Measurements from ENCODE around the gene SIGLEC11.
"Not testable (repeated sequence)": the region's sequence is repeated elsewhere in the genome, so short reads cannot be mapped to it uniquely, and the experiment has no call there.

Gene SIGLEC11, protein sequence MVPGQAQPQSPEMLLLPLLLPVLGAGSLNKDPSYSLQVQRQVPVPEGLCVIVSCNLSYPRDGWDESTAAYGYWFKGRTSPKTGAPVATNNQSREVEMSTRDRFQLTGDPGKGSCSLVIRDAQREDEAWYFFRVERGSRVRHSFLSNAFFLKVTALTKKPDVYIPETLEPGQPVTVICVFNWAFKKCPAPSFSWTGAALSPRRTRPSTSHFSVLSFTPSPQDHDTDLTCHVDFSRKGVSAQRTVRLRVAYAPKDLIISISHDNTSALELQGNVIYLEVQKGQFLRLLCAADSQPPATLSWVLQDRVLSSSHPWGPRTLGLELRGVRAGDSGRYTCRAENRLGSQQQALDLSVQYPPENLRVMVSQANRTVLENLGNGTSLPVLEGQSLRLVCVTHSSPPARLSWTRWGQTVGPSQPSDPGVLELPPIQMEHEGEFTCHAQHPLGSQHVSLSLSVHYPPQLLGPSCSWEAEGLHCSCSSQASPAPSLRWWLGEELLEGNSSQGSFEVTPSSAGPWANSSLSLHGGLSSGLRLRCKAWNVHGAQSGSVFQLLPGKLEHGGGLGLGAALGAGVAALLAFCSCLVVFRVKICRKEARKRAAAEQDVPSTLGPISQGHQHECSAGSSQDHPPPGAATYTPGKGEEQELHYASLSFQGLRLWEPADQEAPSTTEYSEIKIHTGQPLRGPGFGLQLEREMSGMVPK

DNA sequence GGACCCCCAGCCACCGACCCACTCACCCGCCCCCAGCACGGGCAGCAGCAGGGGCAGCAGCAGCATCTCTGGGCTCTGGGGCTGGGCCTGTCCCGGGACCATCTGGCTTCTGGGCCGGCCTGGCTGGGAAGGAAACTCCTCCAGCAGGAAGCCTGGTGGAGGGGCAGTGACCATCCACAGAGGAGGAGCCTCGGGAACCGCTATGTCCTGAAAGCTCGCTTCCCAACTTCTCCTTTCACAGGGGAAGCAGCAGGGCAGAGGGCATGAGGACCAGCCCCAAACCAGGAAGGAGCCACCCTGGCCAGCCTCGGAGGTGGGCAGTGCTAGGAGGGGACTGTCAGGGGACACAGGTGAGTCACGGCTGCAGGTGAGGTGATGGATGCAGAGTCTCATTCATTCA is at the start of gene SIGLEC11:
Gene SIGLEC11, minus strand, starts transcription at position 193 of the 400 bp plus-strand sequence. Its CDS starts 91 bp downstream, at position 102.
- not testable (repeated sequence) for H3K4me1 Mint-ChIP-seq

DNA sequence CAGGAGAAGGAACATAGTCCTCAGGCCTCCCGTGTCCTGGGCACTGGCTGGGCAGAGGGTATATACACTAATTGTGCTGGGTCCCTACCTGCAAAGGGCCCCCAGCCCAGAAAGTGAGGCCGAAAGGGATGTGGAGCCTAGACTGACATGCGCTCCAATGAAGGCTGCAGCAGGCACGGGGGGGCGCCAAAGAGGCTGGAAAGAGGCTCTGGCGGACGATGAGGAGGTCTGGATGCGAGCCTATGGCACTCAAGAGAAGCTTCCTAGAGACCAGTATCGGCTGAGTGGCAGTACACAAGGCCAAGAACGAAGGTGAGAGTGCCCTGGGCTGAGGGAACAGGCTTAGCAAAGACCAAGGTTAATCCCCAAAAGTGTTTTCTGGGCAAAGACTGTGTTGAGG is 47.6 kb upstream of the SIGLEC11 start:
- peaks cover 38% of the 10 kb centered on the region for H3K36me3 Mint-ChIP-seq (ENCODE audit: low read depth)
- H3K9me3 Mint-ChIP-seq: no peaks in the 10 kb centered on the region
- no peaks in the 10 kb centered on the region for H3K27me3 Mint-ChIP-seq
- peaks cover 22% of the 10 kb centered on the region for H3K4me1 Mint-ChIP-seq
- DNase-seq: peak; percentile 35
- no peak for ATAC-seq
- H3K27ac Mint-ChIP-seq: no peak overlapping the region
- H3K4me3 Mint-ChIP-seq: no peak overlapping the region

More for the DNA sequence above, at the start of gene SIGLEC11:
- H3K27ac Mint-ChIP-seq; H3K4me3 Mint-ChIP-seq; H3K9me3 Mint-ChIP-seq; H3K36me3 Mint-ChIP-seq (ENCODE audit: low read depth); ATAC-seq; H3K27me3 Mint-ChIP-seq; DNase-seq: not testable (repeated sequence)

DNA sequence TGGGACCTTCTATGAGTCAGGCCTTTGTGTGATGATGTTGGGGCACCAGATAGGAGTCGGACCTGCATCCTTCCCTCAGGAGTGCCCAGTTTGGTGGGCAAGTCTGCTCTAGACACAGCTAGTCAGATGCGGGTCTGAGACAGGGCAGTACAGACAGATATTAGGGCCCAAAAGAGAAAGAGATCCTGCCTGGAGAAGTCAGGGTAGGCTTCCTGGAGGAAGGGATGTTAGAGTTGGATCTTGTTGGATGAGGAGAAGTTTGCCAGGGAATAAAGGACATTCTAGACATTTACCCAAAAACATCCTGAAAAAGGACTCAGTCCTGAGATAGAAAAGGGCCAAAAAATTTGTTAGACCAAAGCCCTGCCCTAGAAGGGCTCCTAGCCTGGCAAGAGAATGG is 47.0 kb upstream of the SIGLEC11 start:
- no peak overlapping the region for H3K4me3 Mint-ChIP-seq
- peaks cover 33% of the 10 kb centered on the region for H3K36me3 Mint-ChIP-seq (ENCODE audit: low read depth)
- peaks cover 28% of the 10 kb centered on the region for H3K4me1 Mint-ChIP-seq
- no peaks in the 10 kb centered on the region for H3K9me3 Mint-ChIP-seq
- no peaks in the 10 kb centered on the region for H3K27me3 Mint-ChIP-seq
- DNase-seq (no peak), ATAC-seq (no peak)
- H3K27ac Mint-ChIP-seq: no peak overlapping the region

DNA sequence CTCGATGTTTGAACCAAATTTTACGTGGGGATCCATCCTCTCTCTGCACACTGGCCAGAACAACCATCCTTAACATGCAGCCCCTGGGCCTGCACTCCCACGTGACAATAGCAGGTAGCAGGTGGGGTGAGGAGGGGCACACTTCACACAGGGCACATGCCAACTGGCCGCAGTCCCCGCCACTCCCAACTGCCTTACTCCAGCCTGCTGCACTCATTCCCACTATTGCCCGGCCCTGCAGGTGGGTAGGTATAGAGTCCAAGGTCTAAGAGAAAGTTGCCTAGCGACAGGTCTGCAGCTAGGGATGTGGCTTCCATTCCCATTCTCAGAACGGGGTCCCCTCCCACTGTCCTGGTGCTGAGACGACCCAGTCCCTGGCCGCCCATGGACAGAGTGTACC is 46.2 kb upstream of the SIGLEC11 start:
- peaks cover 32% of the 10 kb centered on the region for H3K36me3 Mint-ChIP-seq (ENCODE audit: low read depth)
- no peak overlapping the region for H3K4me3 Mint-ChIP-seq
- ATAC-seq: no peak
- H3K27ac Mint-ChIP-seq: no peak overlapping the region
- H3K4me1 Mint-ChIP-seq: peaks cover 31% of the 10 kb centered on the region
- DNase-seq: no peak
- H3K27me3 Mint-ChIP-seq: no peaks in the 10 kb centered on the region
- no peaks in the 10 kb centered on the region for H3K9me3 Mint-ChIP-seq

DNA sequence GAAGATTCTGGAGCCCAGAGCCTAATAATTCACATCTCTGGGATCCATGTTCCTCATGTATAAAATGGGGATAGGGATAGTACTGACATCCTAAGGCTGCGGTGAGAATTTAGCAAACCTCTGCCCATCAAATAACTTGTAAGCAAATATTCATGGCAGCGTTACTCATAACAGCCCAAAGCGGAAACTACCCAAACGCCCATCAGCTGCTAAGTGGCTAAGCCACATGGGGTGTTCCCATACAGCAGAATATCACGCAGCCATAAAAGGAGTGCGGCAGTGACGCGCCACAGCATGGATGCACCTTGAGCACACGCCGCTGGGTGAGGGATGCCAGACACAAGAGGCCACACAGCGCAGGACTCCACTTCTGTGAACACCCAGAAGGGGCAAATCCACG is 44.5 kb upstream of the SIGLEC11 start:
- ATAC-seq (peak; percentile 22), DNase-seq (no peak)
- Mint-ChIP-seq H3K4me1 (peaks cover 42% of the 10 kb centered on the region), H3K36me3 (ENCODE audit: low read depth) (peaks cover 36% of the 10 kb centered on the region), H3K9me3 (no peaks in the 10 kb centered on the region), H3K27ac (no peak overlapping the region), H3K27me3 (no peaks in the 10 kb centered on the region), H3K4me3 (no peak overlapping the region)

DNA sequence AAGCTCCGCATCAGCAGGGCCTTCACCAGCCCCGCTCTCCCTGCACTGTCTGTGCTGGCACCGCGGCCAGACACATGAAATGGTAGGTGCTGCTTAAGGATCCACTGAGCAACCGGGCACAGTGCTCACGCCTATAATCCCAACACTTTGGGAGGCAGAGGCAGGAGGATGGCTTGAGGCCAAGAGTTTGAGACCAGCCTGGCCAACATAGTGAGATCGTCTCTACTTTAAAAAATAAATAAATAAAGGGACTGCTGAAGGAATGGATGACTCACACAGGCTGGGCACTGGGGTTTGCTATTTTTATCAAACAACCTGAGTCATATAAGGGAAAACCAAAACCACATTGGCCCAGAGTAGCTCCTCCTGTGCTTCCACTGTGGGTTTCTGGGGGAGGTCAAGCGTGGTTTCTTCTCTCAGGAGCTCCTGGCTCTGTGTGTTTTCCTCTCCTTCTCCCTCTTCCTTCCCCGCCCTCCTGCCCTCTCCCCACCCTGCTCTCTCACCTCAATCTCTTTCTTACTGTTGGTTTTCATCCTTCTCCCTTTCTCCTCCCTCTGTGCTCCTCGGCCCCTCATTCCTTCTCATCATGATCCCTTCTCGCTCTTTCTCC is 42.9 kb upstream of the SIGLEC11 start:
- no peaks in the 10 kb centered on the region for H3K9me3 Mint-ChIP-seq
- peaks cover 43% of the 10 kb centered on the region for H3K36me3 Mint-ChIP-seq (ENCODE audit: low read depth)

DNA sequence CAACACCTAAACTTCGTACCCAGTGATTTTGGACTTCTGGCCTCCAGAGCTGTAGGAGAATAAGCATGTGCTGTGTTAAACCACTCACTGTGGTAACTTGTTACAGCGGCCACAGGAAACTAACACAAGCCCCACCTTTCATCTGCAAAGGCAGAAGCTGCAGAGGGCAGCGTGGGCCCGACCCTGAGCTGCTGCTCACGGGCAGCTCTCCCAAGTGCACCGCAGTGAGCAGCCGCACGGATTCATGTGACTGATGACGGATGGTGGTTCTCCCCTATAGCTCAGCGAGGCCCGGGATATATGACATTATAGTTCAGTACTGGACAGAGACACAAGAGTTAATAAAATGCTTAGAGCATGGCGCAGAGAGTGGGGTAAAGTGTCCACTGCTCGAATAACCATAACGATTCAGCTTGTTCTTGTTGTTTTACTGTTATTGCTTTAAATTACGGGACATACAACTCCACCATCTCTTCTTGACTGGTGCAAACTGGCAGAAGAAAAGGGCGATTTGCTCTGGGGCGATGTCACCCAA is 42.3 kb upstream of the SIGLEC11 start:
- peaks cover 46% of the 10 kb centered on the region for H3K36me3 Mint-ChIP-seq (ENCODE audit: low read depth)
- no peak for DNase-seq
- no peak for ATAC-seq
- no peak overlapping the region for H3K27ac Mint-ChIP-seq
- no peak overlapping the region for H3K4me3 Mint-ChIP-seq
- no peaks in the 10 kb centered on the region for H3K9me3 Mint-ChIP-seq
- H3K4me1 Mint-ChIP-seq: peaks cover 48% of the 10 kb centered on the region
- no peaks in the 10 kb centered on the region for H3K27me3 Mint-ChIP-seq

More for the DNA sequence above, 42.9 kb upstream of the SIGLEC11 start:
- ATAC-seq: peak; percentile 84
- Mint-ChIP-seq H3K4me1 (peaks cover 48% of the 10 kb centered on the region), H3K4me3 (peak overlapping the region; percentile 5), H3K27ac (peak overlapping the region; percentile 35), H3K27me3 (no peaks in the 10 kb centered on the region)
- peak; percentile 47 for DNase-seq

DNA sequence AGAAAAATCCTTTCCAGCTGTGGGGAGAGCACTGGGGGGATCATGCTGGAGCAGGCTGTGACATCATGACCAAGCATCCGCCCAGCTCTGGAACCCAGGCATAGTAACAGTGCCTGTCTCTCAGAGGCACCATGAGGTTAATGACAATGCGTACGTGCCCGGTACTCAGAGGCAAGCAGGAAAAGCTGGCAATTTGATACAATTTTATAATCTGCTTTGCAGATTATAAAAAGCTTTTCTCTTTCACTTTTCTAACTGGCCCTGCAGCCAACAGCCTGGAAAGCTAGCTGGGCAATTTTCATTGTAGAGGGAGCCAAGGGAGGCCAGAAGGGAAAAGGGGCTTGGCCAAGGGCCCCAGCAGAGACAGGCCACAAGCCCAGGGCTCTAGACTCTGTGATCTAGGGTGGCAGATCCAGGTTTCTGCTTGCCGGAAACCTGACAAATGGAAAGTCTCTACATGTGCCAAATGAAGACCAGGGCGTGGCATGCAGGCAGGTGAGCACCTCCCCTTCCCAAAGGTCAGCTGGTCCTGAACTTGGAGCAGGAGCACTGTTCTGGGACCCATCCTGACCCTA is 41.5 kb upstream of the SIGLEC11 start:
- Mint-ChIP-seq H3K27ac (no peak overlapping the region), H3K4me3 (no peak overlapping the region), H3K36me3 (ENCODE audit: low read depth) (peaks cover 46% of the 10 kb centered on the region), H3K27me3 (no peaks in the 10 kb centered on the region), H3K9me3 (no peaks in the 10 kb centered on the region), H3K4me1 (peaks cover 48% of the 10 kb centered on the region)
- ATAC-seq: no peak
- DNase-seq: no peak

DNA sequence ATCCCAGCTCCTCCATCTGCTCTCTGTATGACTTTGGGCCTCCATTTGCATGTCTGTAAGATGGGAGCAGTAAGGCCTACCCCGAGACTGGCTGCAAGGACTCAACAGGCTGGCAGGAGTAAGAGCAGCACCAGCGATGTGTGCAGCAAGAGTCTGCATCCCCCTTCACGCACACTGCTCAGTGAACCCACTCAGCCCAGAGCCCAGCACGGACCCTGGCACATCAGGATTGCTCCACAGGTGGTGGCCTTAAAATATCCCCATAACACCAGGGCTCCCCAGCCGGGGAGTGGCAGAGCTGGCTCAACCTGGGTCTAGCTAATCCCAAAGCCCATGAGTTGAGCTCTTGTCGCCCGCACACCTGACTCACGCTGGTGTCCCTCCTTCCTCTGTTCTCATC is 40.8 kb upstream of the SIGLEC11 start:
- no peak overlapping the region for H3K4me3 Mint-ChIP-seq
- no peaks in the 10 kb centered on the region for H3K9me3 Mint-ChIP-seq
- peak overlapping the region; percentile 31 for H3K27ac Mint-ChIP-seq
- ATAC-seq (no peak), DNase-seq (no peak)
- peaks cover 48% of the 10 kb centered on the region for H3K4me1 Mint-ChIP-seq
- no peaks in the 10 kb centered on the region for H3K27me3 Mint-ChIP-seq
- H3K36me3 Mint-ChIP-seq (ENCODE audit: low read depth): peaks cover 42% of the 10 kb centered on the region

DNA sequence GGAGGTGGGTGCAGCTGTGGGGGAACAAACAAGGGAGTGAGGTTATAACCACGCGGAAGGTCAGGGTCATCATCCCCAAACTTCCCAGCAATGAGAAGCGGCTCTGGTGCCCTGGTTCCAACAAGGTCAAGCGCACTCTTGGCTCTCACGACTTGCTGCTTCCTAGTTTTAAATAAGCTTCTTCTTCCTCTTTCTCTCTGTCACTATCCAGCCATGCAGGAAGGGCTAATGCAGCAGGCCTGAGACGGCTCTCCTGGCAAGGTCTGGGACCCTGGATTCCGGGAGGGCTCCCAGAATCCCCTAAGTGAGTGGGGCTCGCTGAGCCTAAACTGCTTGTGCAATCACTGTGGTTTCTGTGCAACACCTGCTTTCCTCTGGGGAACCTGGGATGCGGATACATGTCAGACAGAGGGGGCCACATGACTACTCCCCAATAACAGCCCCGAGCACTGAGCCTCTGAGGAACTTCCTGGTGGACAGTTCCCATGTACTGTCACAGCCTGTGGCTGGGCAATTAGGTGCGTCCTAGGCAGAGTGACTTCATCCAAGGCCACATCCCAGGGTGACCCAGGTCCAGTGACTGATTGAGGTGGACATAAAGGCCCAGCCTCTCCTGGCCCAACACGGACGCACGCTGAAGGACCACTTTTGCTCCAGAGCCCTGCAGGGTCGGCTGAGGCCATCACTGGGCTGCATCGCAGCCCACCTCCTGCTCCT is 40.0 kb upstream of the SIGLEC11 start:
- Mint-ChIP-seq H3K27ac (no peak overlapping the region), H3K9me3 (no peaks in the 10 kb centered on the region), H3K4me1 (peaks cover 48% of the 10 kb centered on the region), H3K4me3 (no peak overlapping the region), H3K27me3 (no peaks in the 10 kb centered on the region), H3K36me3 (ENCODE audit: low read depth) (peaks cover 39% of the 10 kb centered on the region)
- DNase-seq (no peak), ATAC-seq (no peak)

DNA sequence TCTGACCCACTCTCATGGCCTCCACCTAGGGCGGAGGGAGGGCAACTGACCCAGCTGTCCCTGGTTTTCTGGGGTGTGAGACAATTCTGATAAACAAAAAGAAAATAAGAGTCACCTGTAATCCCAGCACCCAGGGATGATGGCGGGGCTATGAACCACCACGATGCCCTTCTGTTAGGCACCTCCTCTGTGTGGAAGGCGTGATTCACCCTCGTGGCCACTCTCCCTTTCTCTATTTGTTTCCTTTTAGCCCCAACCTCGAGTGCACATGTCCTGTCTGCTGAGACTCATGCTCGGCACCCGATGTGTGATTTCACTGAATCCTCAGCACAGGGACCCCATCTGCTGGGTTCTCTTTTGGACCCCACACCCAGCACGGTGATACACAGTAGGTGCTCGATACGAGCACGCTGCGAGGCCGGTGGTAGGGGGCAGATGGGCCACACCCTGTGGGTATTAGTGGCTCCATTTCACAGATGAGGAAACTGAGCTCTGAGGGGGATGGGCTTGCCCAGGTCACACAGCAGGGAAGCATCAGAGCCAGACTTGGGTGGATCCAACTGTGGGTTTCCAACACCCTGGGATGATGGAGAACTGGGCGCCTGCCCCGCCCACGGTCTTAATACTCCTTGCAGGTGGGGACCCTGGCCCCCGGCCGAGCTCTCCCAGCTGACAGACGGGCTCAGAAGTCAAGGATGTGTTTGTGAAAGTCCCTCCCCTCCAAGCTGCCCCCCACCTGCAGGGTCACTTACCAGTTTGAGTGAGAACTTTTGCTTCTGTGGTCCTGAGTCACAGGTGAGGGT is 39.3 kb upstream of the SIGLEC11 start:
- Mint-ChIP-seq H3K27me3 (no peaks in the 10 kb centered on the region), H3K4me1 (peaks cover 43% of the 10 kb centered on the region), H3K4me3 (no peak overlapping the region), H3K36me3 (ENCODE audit: low read depth) (peaks cover 41% of the 10 kb centered on the region), H3K27ac (peak overlapping the region; percentile 27), H3K9me3 (no peaks in the 10 kb centered on the region)
- DNase-seq (peak; percentile 32), ATAC-seq (peak; percentile 75)

DNA sequence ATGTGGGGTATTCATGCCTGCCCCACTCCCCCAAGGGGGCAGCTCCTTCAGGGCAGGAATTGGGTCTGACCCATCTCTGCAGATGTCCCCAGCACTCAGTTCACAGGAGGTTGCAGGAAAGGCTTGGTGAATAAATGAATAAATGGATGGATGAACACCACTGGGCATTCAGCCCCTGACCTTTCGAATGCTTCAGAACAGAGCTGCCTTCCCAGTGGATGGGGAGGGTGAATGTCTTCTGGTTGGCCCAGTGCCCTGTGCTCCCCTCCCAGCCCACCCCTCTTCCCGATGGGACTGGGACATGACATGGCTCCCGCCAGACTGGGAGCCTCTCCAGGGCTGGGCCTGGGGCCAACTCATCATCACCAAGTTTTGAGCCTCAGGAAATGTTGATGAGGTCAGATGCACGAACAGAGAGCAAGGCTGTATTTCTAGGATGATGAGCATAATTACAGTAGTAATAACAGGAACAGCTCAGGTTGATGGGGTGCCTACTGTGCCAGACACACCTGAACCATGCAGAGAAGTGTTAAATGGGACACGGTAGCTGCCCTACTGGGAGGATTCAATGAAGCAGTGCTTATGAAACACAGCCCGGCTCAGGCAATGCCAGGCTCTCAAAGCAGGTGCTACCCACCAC is 38.5 kb upstream of the SIGLEC11 start:
- H3K9me3 Mint-ChIP-seq: no peaks in the 10 kb centered on the region

DNA sequence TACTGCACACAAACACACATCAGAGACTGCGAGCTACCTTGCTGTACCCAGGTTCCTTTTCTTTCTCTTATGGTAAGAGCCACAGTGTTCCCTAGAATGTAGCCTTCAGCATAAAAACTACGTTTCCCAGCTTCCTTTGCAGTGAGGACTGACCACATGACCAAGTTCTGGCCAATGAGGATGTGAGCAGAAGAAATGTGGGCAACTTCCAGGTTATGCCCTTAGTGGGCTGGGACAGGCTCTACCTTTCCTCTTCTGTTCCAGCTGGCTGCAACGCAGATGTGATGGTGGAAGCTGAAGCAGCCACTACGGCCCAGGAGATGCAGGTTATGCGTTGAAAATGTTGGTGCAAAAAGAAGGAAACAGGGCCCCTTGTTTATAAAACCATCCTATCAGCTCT is 36.7 kb upstream of the SIGLEC11 start:
- peak; percentile 18 for DNase-seq
- Mint-ChIP-seq H3K4me3 (no peak overlapping the region), H3K27ac (no peak overlapping the region), H3K27me3 (no peaks in the 10 kb centered on the region), H3K36me3 (ENCODE audit: low read depth) (peaks cover 37% of the 10 kb centered on the region), H3K4me1 (peaks cover 19% of the 10 kb centered on the region), H3K9me3 (no peaks in the 10 kb centered on the region)
- ATAC-seq: peak; percentile 44

More for the DNA sequence above, 38.5 kb upstream of the SIGLEC11 start:
- Mint-ChIP-seq H3K27me3 (no peaks in the 10 kb centered on the region), H3K4me1 (peaks cover 36% of the 10 kb centered on the region), H3K4me3 (no peak overlapping the region), H3K36me3 (ENCODE audit: low read depth) (peaks cover 41% of the 10 kb centered on the region), H3K27ac (no peak overlapping the region)
- DNase-seq (no peak), ATAC-seq (no peak)
